ENCODE data around the gene TIFAB. TPM values are rescaled to one million over a fixed set of nuclear protein-coding genes. Genes with fewer than 3 reads are reported as not detected.
A peak's percentile ranks its signal among the peaks of the same experiment; 100 is the strongest.

TIFAB gene
- total and polyA plus RNA-seq, 12 donors = under 0.01 to 1.7 (median 0.04) TPM; not detected in 8

DNA sequence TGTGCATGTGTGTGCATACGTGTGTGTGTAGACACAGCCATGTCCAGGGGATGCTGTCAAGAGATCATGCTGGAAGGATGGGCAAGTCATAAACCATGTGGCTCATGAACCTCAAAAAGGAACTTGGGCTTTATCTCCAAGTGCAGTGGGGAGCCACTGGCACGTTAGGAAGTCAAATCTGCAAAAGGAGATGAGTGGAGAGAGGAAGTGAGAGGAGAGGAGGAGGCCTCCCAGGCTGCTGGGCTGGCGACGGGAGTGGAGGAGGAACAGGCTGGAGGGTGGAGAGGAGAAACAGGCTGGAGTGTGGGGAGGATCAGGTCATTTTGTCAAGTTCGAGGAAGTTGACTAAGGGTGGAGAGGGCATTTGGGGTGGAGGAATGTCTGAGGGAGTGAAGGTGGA, 29.2 kb upstream of the TIFAB start:
- intact Hi-C loops (cut with DNase I) = loop anchor here in 1 of 10 donors (1.0 kb wide), 1 partner anchor 9 kb away; no protein-coding TSS in a partner anchor
- Histone ChIP-seq H3K27ac (no peak overlapping the region), H3K27me3 (peaks cover 0 to 79% (median 51%) of the 10 kb centered on the region in 7 donors), H3K9me3 (no peaks in the 10 kb centered on the region), H3K4me3 (no peak overlapping the region), H3K4me1 (no peaks in the 10 kb centered on the region), H3K36me3 (no peaks in the 10 kb centered on the region)
- ATAC-seq (peak in 1 of 8 donors; percentile 19), DNase-seq (no peak)
- TF ChIP-seq, protein P1, sequence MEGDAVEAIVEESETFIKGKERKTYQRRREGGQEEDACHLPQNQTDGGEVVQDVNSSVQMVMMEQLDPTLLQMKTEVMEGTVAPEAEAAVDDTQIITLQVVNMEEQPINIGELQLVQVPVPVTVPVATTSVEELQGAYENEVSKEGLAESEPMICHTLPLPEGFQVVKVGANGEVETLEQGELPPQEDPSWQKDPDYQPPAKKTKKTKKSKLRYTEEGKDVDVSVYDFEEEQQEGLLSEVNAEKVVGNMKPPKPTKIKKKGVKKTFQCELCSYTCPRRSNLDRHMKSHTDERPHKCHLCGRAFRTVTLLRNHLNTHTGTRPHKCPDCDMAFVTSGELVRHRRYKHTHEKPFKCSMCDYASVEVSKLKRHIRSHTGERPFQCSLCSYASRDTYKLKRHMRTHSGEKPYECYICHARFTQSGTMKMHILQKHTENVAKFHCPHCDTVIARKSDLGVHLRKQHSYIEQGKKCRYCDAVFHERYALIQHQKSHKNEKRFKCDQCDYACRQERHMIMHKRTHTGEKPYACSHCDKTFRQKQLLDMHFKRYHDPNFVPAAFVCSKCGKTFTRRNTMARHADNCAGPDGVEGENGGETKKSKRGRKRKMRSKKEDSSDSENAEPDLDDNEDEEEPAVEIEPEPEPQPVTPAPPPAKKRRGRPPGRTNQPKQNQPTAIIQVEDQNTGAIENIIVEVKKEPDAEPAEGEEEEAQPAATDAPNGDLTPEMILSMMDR (IDR thresholded peaks at IDR 0.05) = no peak
- 50 to 60% methylated on average over 5 of the region's 5 CpGs for WGBS, 2 donors

DNA sequence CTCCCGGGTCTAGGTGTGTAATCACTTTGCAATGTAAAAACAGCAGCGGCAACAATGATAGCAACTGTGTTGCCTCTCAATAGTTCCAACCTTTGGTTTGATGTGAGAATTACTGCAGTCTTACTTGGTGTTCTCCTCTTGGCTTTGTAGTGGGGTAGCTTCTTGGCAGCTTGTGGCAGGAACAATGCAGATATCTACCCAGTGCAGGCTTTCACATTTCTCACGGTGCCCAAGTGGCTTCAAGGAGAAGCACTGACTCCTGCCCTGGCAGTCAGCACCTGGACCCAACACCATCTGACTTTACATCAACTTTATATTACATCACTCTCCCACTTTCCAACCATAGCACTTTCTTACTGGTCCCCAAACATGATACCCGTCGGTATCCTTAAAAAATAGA, 28.4 kb upstream of the TIFAB start:
- intact Hi-C loops (cut with DNase I) = no loop called here
- ATAC-seq (no peak), DNase-seq (no peak)
- 73 to 82% methylated on average over 5 of the region's 5 CpGs for WGBS, 2 donors
- no peak overlapping the region for H3K27ac ChIP-seq
- no peaks in the 10 kb centered on the region for H3K36me3 ChIP-seq
- no peak overlapping the region for H3K4me3 ChIP-seq
- no peaks in the 10 kb centered on the region for H3K9me3 ChIP-seq
- TF ChIP-seq, protein P1 (IDR thresholded peaks at IDR 0.05) = no peak
- H3K27me3 ChIP-seq = peaks cover 0 to 79% (median 51%) of the 10 kb centered on the region in 7 donors
- H3K4me1 ChIP-seq = no peaks in the 10 kb centered on the region

- Histone ChIP-seq H3K36me3 (no peaks in the 10 kb centered on the region), H3K27ac (no peak overlapping the region), H3K9me3 (no peaks in the 10 kb centered on the region), H3K4me3 (no peak overlapping the region), H3K4me1 (no peaks in the 10 kb centered on the region), H3K27me3 (peaks cover 0 to 84% (median 66%) of the 10 kb centered on the region in 7 donors)
- no peak for ATAC-seq
- intact Hi-C loops (cut with DNase I) = loop anchor here in 1 of 10 donors (10.0 kb wide), 1 partner anchor 356 kb away; the partner anchor contains the start of gene SLC25A48
- DNase-seq = no peak
- WGBS, 2 donors = 67 to 78% methylated on average over 4 of the region's 4 CpGs
- TF ChIP-seq, protein P1 (IDR thresholded peaks at IDR 0.05) = no peak
Observed at GRCh38 chr5:135478938-135479337, 26.8 kb upstream of the TIFAB start.

GRCh38 chr5:135477613-135478066, 25.5 kb upstream of the TIFAB start:
- peaks cover 0 to 90% (median 70%) of the 10 kb centered on the region in 7 donors for H3K27me3 ChIP-seq
- no peak for DNase-seq

More at GRCh38 chr5:135477613-135478066, 25.5 kb upstream of the TIFAB start:
- 44 to 50% methylated on average over 14 of the region's 14 CpGs for WGBS, 2 donors
- no peaks in the 10 kb centered on the region for H3K9me3 ChIP-seq
- no peak for ATAC-seq
- TF ChIP-seq, protein P1 (IDR thresholded peaks at IDR 0.05) = no peak
- H3K27ac ChIP-seq = no peak overlapping the region
- no peaks in the 10 kb centered on the region for H3K36me3 ChIP-seq
- intact Hi-C loops (cut with DNase I) = loop anchor here in 1 of 10 donors (10.0 kb wide), 1 partner anchor 357 kb away; the partner anchor contains the start of gene SLC25A48
- H3K4me1 ChIP-seq = no peaks in the 10 kb centered on the region
- H3K4me3 ChIP-seq = no peak overlapping the region
